HG03280 (cell line): ENCODE data around the gene RAB34.
"Not testable (repeated sequence)": the region's sequence is repeated elsewhere in the genome, so short reads cannot be mapped to it uniquely, and the experiment has no call there.

Experiments used
- ATAC-seq: cut with Tn5 transposase; IDR thresholded peaks from one replicate; pipeline ENCODE4 v1.9.1; 2021; ENCODE audit warnings: mild to moderate bottlenecking, moderate library complexity; ENCODE audit not compliant: unreplicated experiment

Gene RAB34

GRCh38 chr17:28746611-28747050, 29.0 kb upstream of the RAB34 start:
- ATAC-seq = no peak

DNA sequence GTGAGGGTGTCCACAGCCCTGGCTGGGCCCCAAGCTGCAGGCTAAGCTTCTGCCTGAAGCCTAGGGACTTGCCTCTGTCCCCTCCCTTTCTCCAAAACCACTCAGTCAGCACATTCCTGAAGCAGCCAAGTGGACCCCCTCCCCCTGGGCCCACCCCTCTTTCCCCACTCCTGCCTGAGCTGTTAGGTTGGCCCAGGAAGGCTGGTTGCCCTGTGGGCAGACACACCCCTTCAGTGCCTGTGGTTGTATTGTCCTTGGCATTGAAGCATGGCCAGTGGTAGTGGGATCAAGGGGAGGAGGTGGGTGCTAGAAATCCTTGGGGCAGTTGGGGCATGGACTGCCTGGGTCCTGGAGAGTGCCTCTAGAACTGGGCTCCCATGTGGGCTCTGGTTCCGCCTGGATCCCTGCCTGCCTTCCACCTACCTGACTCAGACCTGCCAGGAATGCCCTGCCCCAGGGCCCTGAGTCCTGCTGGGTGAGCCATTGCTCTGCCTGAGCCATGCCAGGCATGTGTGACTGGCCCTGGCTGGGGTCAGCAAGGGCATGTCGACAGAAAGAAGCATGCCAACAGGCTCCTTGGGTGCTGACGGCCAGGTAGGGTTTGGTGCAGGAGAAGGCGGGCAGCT, 28.2 kb upstream of the RAB34 start:
- no peak for ATAC-seq

DNA sequence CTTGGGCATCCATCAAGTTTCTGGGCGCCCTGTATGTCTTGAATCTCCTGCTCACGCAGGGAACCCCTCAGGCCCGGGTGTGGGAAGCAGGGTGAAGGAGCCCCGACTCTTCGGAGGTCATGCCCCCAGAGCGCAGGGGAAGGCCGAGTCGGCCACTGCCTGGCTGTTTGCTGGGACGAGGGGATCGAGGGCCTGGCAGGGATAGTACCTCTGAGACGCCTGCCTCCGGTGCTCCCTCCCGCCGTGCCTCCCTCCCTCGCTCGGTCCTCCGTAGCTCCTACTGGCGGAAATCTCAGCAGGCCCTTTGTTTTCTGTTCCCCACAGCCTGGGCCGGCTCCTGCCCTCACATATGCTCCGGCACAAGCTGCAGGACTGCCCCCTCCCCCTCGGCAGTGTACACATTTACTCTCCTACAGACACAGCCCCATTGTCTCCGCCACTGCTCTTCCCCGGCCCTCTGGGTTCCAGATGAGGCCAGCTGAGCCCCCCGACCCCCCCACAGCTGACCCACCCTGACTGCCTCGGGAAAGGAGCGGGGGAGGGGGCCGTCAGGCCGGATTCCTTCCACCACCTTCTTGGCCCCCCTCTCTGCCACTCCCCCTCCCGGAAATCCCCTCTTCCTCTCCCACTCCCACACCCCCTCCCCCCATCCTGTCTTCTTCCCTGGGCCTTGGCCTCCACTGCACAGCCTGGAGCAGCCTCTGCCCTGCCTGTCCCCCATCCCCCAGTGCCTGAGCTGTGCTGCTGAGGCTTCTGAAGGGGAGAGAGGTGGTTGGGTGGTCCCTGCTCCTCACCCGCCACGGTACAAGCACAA, 27.5 kb upstream of the RAB34 start:
- ATAC-seq = no peak

DNA sequence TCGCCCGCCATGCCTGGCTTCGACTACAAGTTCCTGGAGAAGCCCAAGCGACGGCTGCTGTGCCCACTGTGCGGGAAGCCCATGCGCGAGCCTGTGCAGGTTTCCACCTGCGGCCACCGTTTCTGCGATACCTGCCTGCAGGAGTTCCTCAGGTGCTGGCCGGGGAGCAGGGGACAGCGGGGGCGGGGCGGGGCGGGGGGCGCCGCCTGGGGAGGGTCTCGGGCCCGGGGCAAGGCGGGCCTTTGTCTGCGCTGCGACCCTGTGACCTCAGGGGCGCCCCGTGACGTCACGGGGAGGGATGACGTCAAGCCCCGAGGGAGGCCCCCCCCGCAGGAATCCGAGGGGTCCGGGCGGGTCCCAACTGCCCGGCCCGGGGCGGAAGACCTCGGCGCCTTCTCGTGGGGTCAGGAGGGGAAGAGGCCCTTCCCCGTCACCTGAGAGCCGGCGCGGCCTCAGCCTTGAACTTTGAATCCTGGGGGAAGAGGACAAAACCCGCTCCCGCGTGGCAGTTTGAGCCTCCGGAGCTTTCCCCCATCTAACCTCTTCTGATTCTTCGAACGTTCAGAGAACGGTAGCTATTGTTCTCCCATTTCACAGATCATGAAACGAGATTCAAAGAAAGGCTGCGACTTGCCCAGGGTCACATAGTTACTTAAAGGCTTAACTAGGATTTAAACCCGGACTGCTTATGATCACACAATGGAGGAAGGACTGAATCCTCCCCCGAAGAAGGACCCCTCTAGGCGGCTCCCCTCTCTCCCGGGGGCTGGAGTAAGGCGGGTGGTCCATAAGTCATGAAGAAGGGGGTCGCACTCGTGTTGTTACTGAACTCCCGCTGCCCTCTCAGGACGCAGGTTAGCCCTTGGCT, 26.7 kb upstream of the RAB34 start:
- ATAC-seq = peak; percentile 26

GRCh38 chr17:28743243-28744103, 25.8 kb upstream of the RAB34 start, which contains the start of gene TRAF4:
TSS of gene TRAF4 (plus strand) at chr17:28744011. CDS start at chr17:28744113, 102 bp downstream.
- peak; percentile 75 for ATAC-seq

DNA sequence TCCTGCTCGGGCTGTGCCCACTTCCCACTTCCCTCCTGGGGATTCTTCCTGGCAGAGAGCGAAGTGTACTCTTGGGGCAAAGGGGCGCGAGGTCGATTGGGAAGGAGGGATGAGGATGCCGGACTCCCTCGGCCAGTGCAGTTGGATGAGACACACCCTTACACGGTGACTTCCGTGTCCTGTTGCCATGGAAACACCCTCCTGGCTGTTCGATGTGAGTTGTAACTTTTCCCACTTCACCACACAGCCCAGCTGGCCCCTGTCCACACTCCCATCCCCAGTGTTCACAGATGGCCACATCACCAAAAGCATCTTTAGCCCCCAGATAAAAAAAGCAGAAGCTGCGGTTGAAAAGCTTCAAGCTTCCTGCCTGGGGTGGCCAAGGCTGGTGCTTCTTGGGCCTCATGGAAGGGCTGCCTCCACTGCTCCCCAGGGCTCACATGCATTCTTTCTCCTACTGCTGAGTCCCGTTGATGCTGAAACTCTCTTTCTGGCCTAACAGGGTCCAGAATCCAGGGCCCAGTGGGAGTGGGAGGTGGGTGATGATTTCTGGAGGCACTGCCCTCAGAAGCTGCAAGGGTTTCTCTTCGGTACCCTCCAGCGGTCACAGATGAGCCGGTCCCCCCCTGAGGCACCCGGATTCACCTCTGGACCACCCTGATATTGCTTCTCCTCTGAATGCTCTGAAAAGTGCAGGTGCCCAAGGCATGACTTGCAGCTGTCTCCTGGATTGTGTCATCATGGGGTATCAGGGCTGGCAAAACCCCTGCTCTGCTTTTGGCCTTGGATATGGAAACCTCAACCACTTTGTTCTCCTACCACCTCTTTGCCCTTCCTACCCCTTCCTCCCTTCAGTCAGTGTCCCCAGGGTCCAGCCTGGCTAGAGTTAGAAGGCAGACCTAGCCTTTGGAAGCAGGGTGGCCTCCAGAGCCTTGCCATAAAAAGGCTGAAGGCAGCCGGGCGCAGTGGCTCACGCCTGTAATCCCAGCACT, 24.0 kb upstream of the RAB34 start:
- no peak for ATAC-seq

DNA sequence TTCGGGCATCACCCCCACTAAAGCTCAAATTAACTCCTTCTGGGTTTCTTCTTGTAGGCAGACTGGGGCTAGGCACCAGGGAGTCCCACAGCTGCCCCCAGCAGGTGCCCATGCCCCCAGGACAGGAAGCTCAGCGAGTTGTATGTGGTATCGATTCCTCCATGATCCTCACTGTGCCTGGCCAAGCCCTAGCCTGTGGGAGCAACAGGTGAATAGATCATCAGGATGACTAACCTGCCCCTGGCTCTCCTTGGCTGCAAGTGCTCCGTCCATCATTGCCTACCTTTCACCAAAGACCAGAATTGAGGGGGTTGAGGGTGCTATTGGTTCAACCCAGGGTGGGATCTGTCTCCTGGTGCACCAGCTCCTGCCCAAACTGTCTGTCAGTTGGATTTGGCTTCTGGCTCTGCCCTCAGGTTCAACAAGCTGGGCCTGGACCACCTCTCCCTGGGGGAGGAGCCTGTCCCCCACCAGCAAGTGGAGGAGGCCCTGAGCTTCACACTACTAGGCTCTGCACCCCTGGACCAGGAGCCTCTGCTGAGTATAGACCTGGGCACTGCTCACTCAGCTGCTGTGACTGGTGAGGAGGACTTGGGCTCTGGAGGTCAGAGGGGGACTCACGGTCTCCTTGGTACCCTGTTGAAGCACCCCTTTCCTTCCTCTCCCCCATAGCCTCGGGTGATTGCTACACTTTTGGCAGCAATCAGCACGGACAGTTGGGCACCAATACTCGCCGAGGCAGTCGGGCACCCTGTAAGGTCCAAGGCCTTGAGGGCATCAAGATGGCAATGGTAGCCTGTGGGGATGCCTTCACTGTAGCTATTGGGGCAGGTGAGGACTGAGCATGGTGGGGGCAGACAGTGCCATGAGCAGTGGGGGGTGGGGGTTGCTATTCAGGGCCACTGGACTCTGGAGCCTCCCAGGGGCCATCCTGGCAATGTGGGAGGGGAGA, 23.0 kb upstream of the RAB34 start:
- no peak for ATAC-seq

GRCh38 chr17:28738680-28739384, 21.2 kb upstream of the RAB34 start:
- peak; percentile 32 for ATAC-seq

- ATAC-seq = peak; percentile 62
Observed at GRCh38 chr17:28737770-28738679, 20.4 kb upstream of the RAB34 start.

- no peak for ATAC-seq
Observed at GRCh38 chr17:28737316-28737715, 19.6 kb upstream of the RAB34 start.

DNA sequence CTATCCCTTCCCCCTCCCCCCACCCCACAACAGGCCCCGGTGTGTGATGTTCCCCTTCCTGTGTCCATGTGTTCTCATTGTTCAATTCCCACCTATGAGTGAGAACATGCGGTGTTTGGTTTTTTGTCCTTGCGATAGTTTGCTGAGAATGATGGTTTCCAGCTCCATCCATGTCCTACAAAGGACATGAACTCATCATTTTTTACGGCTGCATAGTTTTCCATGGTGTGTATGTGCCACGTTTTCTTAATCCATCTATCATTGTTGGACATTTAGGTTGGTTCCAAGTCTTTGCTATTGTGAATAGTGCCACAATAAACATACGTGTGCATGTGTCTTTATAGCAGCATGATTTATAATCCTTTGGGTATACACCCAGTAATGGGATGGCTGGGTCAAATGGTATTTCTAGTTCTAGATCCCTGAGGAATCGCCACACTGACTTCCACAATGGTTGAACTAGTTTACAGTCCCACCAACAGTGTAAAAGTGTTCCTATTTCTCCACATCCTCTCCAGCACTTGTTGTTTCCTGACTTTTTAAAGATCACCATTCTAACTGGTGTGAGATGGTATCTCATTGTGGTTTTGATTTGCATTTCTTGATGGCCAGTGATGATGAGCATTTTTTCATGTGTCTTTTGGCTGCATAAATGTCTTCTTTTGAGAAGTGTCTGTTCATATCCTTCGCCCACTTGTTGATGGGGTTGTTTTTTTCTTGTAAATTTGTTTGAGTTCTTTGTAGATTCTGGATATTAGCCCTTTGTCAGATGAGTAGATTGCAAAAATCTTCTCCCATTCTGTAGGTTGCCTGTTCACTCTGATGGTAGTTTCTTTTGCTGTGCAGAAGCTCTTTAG, 18.5 kb upstream of the RAB34 start:
- ATAC-seq = not testable (repeated sequence)

DNA sequence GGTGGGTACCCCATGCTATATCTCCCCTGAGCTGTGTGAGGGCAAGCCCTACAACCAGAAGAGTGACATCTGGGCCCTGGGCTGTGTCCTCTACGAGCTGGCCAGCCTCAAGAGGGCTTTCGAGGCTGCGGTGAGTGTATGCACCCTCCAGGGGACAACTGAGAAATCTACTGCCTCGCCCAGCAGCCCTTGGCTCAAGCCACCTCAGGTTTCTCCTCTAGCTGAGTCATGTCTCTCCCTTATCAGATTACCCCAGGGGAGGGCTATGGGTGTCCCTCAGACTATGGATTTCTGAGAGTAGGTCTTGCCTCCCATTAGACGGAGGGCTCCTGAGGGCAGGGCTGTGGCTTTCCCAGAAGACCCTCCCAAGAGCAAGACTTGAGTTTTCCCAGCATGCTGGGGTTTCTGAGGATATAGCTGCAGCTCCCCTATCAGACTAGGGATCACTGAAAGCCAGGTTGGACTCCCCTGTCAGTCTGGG, 17.6 kb upstream of the RAB34 start:
- ATAC-seq = no peak

DNA sequence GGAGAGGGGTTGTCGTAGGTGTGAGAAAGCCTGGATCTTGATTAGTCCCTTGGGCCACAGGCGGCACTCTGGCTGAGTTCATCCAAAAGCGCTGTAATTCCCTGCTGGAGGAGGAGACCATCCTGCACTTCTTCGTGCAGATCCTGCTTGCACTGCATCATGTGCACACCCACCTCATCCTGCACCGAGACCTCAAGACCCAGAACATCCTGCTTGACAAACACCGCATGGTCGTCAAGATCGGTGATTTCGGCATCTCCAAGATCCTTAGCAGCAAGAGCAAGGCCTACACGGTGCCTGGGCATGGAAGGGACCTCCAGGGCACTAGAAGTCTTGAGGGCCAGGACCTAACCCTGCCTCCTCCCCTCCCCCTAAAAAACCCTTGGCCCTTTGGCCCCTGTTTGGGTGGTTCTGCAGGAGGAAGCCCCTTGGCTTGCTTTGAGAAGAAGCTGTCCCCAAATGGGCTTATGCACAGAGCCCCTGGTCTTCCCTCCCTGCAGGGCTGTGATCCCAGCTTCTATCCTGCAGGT, 17.1 kb upstream of the RAB34 start:
- no peak for ATAC-seq

DNA sequence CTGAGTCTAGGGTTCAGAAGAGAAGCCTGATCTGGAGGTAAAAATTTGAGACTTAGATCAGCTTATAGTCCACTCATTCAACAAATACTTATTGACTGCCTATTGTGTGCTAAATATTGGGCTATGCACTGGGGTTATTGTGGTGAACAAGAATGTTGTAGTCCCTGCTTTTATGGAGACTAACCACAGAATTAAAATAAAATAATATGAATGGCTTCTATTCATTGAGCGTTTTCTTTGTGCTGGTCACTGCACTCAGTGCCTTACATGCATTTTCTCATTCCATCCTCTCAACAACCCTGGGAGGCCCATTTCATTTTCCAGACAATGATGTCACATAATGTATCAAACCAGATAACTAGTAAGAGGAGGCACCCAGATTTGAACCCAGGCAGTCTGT, 15.7 kb upstream of the RAB34 start:
- ATAC-seq = no peak

DNA sequence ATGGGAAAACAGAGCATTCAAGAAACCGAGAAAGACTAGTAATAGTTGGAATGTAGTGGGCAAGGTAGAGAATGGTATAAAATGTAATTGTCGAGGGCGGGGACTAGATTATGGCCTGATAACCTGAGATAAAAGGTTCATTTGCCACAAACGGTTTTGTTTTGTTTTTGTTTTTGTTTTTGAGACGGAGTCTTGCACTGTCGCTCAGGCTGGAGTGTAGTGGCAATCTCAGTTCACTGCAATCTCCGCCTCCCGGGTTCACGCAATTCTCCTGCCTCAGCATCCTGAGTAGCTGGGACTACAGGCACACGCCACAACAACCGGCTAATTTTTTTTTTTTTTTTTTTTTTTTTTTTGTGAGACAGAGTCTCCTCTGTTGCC, 12.3 kb upstream of the RAB34 start:
- no peak for ATAC-seq
